ENCODE data around the gene LAMC1.

Gene LAMC1

GRCh38 chr1:183038333-183038866 is 15.2 kb downstream of the LAMC1 start:
- TF ChIP-seq CTCF (IDR thresholded peaks at IDR 0.05; ENCODE audit: extremely low read depth, missing control alignments): no peak
- no peak for DNase-seq (ENCODE audit: low spot score)

GRCh38 chr1:183038913-183039312 is 15.7 kb downstream of the LAMC1 start:
- DNase-seq (ENCODE audit: low spot score): no peak
- no peak for TF ChIP-seq CTCF (IDR thresholded peaks at IDR 0.05; ENCODE audit: extremely low read depth, missing control alignments)

- no peak for DNase-seq (ENCODE audit: low spot score)
- no peak for TF ChIP-seq CTCF (IDR thresholded peaks at IDR 0.05; ENCODE audit: extremely low read depth, missing control alignments)
Measured at GRCh38 chr1:183039330-183039729, 16.1 kb downstream of the LAMC1 start.

GRCh38 chr1:183039985-183040447 is 16.8 kb downstream of the LAMC1 start:
- DNase-seq (ENCODE audit: low spot score): no peak
- TF ChIP-seq CTCF (IDR thresholded peaks at IDR 0.05; ENCODE audit: extremely low read depth, missing control alignments): no peak

GRCh38 chr1:183040547-183040971 is 17.3 kb downstream of the LAMC1 start:
- TF ChIP-seq CTCF (IDR thresholded peaks at IDR 0.05; ENCODE audit: extremely low read depth, missing control alignments): no peak
- no peak for DNase-seq (ENCODE audit: low spot score)

- no peak for DNase-seq (ENCODE audit: low spot score)
- TF ChIP-seq CTCF (IDR thresholded peaks at IDR 0.05; ENCODE audit: extremely low read depth, missing control alignments): no peak
Measured at GRCh38 chr1:183043254-183043653, 20.0 kb downstream of the LAMC1 start.

- no peak for DNase-seq (ENCODE audit: low spot score)
- no peak for TF ChIP-seq CTCF (IDR thresholded peaks at IDR 0.05; ENCODE audit: extremely low read depth, missing control alignments)
Measured at GRCh38 chr1:183043872-183044854, 20.9 kb downstream of the LAMC1 start.

Measured in GM20000 (cell line).